ENCODE results near the gene HAS3. TPM values are rescaled to one million over a fixed set of nuclear protein-coding genes. Genes with fewer than 3 reads are reported as not detected.
A peak's percentile ranks its signal among the peaks of the same experiment; 100 is the strongest.

The HAS3 gene
- total RNA-seq, 1 donor from 2014 or later: 0.75 TPM

DNA sequence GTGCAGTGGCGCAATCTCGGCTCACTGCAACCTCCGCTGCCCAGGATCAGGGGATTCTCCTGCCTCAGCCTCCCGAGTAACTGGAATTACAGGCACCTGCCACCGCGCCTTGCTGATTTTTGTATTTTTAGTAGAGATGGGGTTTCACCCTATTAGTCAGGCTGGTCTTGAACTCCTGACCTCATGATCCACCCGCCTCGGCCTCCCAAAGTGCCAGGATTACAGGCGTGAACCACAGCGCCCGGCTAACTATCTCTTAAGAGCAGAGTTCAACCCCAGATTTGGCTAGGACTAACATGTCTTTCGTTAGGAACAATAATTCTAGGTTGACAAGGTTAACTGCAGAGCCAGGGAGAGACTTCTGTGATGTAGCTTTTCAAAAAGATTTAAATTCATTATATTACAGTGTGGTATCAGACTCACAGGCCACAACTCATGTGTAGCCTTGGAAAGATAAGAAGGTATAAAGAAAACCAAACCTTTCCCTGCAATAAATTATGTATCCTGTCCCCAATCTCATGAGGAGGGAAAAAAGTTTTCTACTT is 22.6 kb downstream of the HAS3 start:
- Histone ChIP-seq H3K4me3 (ENCODE audit: low read depth, low read length) (no peak overlapping the region), H3K36me3 (ENCODE audit: control insufficient read depth, insufficient read depth, low read length) (no peaks in the 10 kb centered on the region), H3K27me3 (ENCODE audit: control insufficient read depth, insufficient read depth, low read length) (no peaks in the 10 kb centered on the region)
- no peak for DNase-seq (ENCODE audit: low read depth)
- TF ChIP-seq, protein P1, sequence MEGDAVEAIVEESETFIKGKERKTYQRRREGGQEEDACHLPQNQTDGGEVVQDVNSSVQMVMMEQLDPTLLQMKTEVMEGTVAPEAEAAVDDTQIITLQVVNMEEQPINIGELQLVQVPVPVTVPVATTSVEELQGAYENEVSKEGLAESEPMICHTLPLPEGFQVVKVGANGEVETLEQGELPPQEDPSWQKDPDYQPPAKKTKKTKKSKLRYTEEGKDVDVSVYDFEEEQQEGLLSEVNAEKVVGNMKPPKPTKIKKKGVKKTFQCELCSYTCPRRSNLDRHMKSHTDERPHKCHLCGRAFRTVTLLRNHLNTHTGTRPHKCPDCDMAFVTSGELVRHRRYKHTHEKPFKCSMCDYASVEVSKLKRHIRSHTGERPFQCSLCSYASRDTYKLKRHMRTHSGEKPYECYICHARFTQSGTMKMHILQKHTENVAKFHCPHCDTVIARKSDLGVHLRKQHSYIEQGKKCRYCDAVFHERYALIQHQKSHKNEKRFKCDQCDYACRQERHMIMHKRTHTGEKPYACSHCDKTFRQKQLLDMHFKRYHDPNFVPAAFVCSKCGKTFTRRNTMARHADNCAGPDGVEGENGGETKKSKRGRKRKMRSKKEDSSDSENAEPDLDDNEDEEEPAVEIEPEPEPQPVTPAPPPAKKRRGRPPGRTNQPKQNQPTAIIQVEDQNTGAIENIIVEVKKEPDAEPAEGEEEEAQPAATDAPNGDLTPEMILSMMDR (IDR thresholded peaks at IDR 0.05; ENCODE audit: insufficient read depth, low read length, poor library complexity, severe bottlenecking): no peak

DNA sequence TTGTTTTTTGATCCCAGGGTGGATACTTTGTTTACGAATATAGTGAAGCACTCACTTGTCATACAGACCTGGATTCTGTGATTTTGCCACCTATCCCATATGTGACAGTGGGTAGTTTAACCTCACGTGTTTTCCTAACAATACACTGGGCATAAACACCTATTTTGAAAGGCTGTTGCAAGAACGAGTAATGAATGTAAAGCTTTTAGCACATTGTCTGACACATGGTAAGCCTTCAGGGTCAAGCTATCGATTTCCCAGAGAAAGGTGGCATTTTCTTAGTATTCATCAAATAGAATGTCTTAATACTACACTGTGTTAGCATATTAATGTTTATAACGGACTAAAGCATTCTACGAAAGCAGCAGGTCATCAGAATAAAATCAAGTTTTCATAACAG is 25.0 kb downstream of the HAS3 start:
- H3K36me3 ChIP-seq (ENCODE audit: control insufficient read depth, insufficient read depth, low read length): no peaks in the 10 kb centered on the region
- TF ChIP-seq, protein P1 (IDR thresholded peaks at IDR 0.05; ENCODE audit: insufficient read depth, low read length, poor library complexity, severe bottlenecking): no peak
- H3K4me3 ChIP-seq (ENCODE audit: low read depth, low read length): no peak overlapping the region
- H3K27me3 ChIP-seq (ENCODE audit: control insufficient read depth, insufficient read depth, low read length): no peaks in the 10 kb centered on the region
- no peak for DNase-seq (ENCODE audit: low read depth)

DNA sequence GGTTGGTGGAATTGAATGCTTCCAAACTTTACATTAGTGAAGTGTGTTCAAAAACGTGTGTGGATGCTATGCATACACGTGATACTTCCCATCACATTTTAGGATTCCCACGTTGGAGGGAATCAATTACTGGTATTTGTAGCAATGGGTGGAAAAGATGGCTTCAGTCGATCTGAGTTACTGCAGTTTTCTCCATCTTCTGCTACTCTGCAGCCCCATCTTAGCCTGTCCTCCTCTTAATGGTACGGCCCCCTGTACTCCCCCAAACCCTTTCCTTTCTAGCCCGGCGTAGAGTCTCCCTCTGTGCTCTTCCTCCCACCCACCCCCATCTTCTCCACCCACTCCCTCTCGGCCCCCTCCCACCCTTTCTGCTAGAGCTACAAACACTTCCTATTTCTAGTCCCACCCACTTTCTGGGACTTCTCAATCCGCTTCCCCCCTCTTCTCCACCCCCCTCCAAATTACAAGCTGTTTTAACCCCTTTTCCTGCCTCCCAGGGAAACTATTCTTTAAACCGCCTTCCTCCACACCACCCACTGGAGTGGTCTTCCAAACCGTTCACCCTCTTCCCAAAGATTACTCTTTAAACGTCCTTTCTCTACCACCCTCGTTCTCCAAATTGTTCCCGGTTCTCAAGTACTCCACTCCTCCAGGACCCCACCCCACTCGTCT is 25.9 kb downstream of the HAS3 start:
- TF ChIP-seq, protein P1 (IDR thresholded peaks at IDR 0.05; ENCODE audit: insufficient read depth, low read length, poor library complexity, severe bottlenecking): no peak
- H3K27me3 ChIP-seq (ENCODE audit: control insufficient read depth, insufficient read depth, low read length): no peaks in the 10 kb centered on the region
- DNase-seq (ENCODE audit: low read depth): no peak
- peak overlapping the region; percentile 98 for H3K4me3 ChIP-seq (ENCODE audit: low read depth, low read length)
- no peaks in the 10 kb centered on the region for H3K36me3 ChIP-seq (ENCODE audit: control insufficient read depth, insufficient read depth, low read length)

DNA sequence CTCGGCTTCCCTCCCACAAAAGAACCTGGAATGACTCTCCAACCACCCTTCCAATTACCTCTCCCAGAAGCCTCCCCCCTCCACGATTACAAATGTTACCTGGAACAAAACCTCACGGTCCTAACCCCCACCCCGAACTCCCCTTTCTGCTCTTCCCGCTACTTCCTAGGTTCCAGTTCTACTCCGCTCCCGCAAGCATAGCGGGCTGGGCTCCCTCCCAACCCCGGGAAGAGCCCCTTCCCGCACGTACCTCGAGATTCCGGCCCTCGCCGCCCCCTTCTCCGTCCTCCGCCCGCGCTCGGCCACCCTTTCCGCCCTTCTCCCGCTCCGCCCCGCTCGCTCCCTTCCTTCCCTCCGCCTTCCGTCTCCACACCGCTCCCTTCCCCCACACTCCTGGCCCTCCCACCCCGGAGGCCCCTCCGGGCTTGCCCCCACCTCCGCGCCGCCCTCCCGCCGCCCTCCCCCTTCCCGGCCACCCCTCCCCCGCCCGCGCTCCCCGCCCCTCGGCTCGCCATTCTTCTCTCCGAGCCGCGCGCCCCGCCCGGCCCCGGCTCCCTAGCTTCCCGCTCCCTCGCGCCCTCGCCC is 26.5 kb downstream of the HAS3 start:
- no peak for DNase-seq (ENCODE audit: low read depth)
- Histone ChIP-seq H3K36me3 (ENCODE audit: control insufficient read depth, insufficient read depth, low read length) (no peaks in the 10 kb centered on the region), H3K4me3 (ENCODE audit: low read depth, low read length) (peak overlapping the region; percentile 98), H3K27me3 (ENCODE audit: control insufficient read depth, insufficient read depth, low read length) (no peaks in the 10 kb centered on the region)
- TF ChIP-seq, protein P1 (IDR thresholded peaks at IDR 0.05; ENCODE audit: insufficient read depth, low read length, poor library complexity, severe bottlenecking): no peak

DNA sequence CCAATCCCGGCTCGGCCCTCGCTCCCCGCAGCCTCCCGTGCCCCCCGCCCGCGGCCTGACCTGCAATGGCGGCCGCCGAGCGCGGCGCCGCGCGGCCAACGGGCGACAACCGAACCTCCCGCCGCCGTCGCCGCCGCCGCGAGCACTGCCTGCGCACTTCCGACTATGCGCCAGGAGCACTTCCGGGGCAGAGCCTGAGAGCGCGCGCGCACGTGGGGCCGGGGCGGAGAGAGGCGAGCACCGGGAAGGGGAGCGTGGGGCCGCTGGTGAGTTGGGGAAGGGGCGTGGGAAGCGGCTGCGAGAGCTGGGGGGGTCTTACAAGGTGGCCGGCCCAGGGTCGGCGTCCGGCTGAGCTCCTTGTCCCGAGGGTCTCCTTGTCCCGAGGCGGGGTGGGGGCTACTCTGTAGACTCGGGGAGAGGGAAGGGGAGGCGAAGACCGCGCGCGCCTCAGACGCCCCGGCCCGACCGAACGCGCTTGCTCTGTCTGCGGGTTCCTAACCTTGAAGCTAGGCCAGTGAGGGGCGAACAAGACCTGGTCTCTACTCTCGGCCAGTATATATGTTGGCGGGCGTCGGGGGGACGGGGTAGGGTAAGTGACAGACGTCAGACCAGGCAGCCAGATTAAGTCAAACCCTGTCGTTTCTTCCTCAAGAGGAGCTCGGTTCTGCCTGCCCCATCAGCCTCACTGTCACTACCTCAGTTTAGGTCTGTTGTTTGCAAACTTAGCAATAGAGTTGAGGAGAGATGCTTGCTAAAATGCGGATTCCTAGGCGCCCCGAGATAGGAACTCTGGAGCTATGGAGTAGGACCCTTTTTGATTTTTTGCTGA is 27.2 kb downstream of the HAS3 start, which contains the start of the genes CHTF8 and UTP4:
TSS of gene CHTF8 (minus strand) at position 165 of the 829 bp plus-strand sequence. CDS start 11,130 bp downstream, outside the sequence.
TSS of gene UTP4 (plus strand) at position 226 of the 829 bp plus-strand sequence. CDS start 811 bp downstream, outside the sequence.
- H3K27me3 ChIP-seq (ENCODE audit: control insufficient read depth, insufficient read depth, low read length): no peaks in the 10 kb centered on the region
- TF ChIP-seq, protein P1 (IDR thresholded peaks at IDR 0.05; ENCODE audit: insufficient read depth, low read length, poor library complexity, severe bottlenecking): no peak
- H3K36me3 ChIP-seq (ENCODE audit: control insufficient read depth, insufficient read depth, low read length): no peaks in the 10 kb centered on the region
- peak within 1 kb of the TSS; percentile 98 for H3K4me3 ChIP-seq (ENCODE audit: low read depth, low read length)
- DNase-seq (ENCODE audit: low read depth): peak; percentile 29

Data from kidney epithelial cell (primary cell).